Smooth muscle cell of the brain vasculature (primary cell): Measurements from ENCODE around the gene NNT.
"Not testable (repeated sequence)": the region's sequence is repeated elsewhere in the genome, so short reads cannot be mapped to it uniquely, and the experiment has no call there.

Experiments used
- DNase-seq: peaks from one replicate; pipeline ENCODE4 v3.0.0-alpha.2; 2012; ENCODE audit warnings: low read depth, low spot score

NNT gene

GRCh38 chr5:43704243-43704642 lies 101.3 kb downstream of the NNT start:
- DNase-seq, result no peak

GRCh38 chr5:43706576-43706975 lies 103.6 kb downstream of the NNT start:
- DNase-seq, result not testable (repeated sequence)

- no peak for DNase-seq
Measured at GRCh38 chr5:43711496-43711895, 108.5 kb downstream of the NNT start.

DNA sequence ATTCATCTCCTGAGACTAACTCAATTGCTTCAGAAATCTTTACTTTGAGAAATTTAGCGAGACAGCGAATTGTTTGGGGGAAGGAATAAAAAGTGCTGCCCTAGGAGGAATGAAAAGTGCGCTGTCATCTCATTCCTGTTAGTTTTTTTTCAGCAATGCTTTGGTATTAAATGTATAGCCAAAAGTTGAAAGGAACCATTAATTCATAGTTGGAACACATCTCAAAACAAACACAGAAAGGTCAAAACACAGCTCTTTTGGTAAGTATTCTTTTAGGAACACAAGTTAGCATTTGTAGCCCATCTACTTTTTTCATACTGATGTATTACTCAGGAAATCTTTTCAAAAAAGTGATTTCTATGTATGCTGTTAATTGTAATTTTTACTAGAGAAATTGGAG lies 109.1 kb downstream of the NNT start:
- no peak for DNase-seq

DNA sequence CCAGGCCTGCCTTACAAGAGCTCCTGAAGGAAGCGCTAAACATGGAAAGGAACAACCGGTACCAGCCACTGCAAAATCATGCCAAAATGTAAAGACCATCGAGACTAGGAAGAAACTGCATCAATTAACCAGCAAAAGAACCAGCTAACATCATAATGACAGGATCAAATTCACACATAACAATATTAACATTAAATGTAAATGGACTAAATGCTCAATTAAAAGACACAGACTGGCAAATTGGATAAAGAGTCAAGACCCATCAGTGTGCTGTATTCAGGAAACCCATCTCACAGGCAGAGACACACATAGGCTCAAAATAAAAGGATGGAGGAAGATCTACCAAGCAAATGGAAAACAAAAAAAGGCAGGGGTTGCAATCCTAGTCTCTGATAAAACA lies 116.8 kb downstream of the NNT start:
- not testable (repeated sequence) for DNase-seq

DNA sequence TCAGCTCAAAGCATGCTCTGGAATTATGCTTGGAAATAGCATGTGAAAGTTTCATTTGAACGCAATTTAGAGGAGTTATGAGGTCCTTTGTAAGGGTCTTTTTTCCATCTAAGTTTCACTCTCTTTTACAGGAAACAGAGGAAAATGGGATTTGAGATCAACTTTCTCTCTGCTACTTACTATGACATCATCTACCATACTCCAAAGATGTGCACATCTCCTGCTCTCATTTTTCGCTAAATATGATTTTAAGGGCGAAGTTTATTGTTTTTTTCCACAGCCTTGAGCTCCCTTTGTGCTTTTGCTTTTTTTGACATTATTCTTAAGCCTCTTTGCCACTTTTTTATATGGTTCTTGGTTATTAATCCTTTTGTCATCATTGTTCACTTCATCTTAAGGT lies 125.6 kb downstream of the NNT start:
- no peak for DNase-seq

DNA sequence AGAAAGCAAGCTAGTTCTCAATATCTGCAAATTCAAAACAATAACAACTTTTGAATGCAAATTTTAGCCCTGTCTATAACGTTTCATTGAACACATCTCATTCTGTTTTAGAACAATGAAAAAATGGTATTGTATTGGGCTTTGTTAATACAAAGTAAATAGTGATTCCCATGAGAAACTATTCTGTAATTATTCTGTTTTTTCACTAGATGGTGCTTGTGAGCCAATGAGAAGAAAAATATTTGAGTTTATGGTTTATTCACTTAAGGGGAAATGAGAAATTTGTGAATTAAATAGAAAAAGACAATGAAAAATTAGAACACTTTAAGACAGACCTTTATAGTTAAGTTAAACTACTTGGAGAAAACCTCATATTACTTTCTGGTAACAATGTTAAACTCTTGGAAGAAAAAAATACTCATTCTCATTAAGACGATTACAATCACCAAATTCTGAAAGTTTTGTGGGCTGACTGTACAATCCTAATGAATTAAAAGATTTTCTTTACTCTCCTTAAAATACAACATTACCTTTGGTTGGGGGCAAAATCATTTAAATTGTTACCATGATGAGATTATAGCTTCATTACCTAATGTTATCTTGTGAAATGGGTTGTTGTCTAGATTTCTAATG lies 127.0 kb downstream of the NNT start:
- no peak for DNase-seq

- no peak for DNase-seq
Measured at GRCh38 chr5:43730832-43731342, 127.9 kb downstream of the NNT start.

DNA sequence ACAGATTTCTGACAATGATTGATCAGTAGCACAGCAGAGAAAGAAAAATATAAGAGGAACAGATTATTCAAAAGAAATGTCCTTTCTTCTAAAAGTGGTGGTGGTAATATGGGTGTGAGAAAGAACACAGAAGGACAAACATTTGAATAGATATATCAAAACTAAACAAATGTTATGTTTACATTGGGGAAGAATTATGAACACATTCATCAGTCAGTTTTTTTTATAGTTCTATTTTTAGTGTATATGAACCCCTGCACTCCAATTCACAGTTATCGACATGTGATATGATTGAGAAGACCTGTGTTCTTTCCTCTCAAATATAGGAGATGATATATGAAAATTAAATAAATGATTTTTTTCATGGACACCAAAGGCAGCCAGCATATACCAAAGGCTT lies 128.6 kb downstream of the NNT start:
- DNase-seq, result no peak

- not testable (repeated sequence) for DNase-seq
Measured at GRCh38 chr5:43745923-43746548, 143.1 kb downstream of the NNT start.

GRCh38 chr5:43750809-43751208 lies 147.8 kb downstream of the NNT start:
- no peak for DNase-seq

GRCh38 chr5:43753069-43753468 lies 150.1 kb downstream of the NNT start:
- no peak for DNase-seq
